HG02938 (cell line): Measurements from ENCODE around the gene AADAC.
"Not testable (repeated sequence)": the region's sequence is repeated elsewhere in the genome, so short reads cannot be mapped to it uniquely, and the experiment has no call there.

ENCODE experiments used
- ATAC-seq: cut with Tn5 transposase; IDR thresholded peaks from one replicate; pipeline ENCODE4 v1.9.1; 2021; ENCODE audit warnings: mild to moderate bottlenecking, moderate library complexity; ENCODE audit not compliant: unreplicated experiment

AADAC gene

GRCh38 chr3:151813799-151814198 lies at the start of gene AADAC:
Gene AADAC (plus strand): TSS chr3:151814116. CDS start chr3:151814163, 47 bp downstream.
- no peak for ATAC-seq

- not testable (repeated sequence) for ATAC-seq
These were observed 49.2 kb upstream of the AADAC start for GRCh38 chr3:151764699-151765098.

- ATAC-seq, result no peak
These were observed 48.2 kb upstream of the AADAC start for GRCh38 chr3:151765685-151766084.

GRCh38 chr3:151766454-151766853 lies 47.5 kb upstream of the AADAC start:
- no peak for ATAC-seq

GRCh38 chr3:151768393-151768930 lies 45.5 kb upstream of the AADAC start:
- no peak for ATAC-seq

GRCh38 chr3:151769175-151769574 lies 44.7 kb upstream of the AADAC start:
- no peak for ATAC-seq

GRCh38 chr3:151770956-151771355 lies 43.0 kb upstream of the AADAC start:
- no peak for ATAC-seq

- ATAC-seq, result no peak
These were observed 41.0 kb upstream of the AADAC start for GRCh38 chr3:151772825-151773480.

GRCh38 chr3:151774235-151774634 lies 39.7 kb upstream of the AADAC start:
- ATAC-seq, result no peak

GRCh38 chr3:151774910-151775309 lies 39.0 kb upstream of the AADAC start:
- ATAC-seq, result no peak

GRCh38 chr3:151775314-151776258 lies 38.3 kb upstream of the AADAC start:
- ATAC-seq, result no peak

- ATAC-seq, result no peak
These were observed 37.6 kb upstream of the AADAC start for GRCh38 chr3:151776259-151776740.

GRCh38 chr3:151777880-151778279 lies 36.0 kb upstream of the AADAC start:
- ATAC-seq, result no peak

- no peak for ATAC-seq
These were observed 26.3 kb upstream of the AADAC start for GRCh38 chr3:151787626-151788025.

GRCh38 chr3:151788401-151788800 lies 25.5 kb upstream of the AADAC start:
- ATAC-seq, result no peak

- ATAC-seq, result no peak
These were observed 24.0 kb upstream of the AADAC start for GRCh38 chr3:151789853-151790463.

GRCh38 chr3:151790763-151791162 lies 23.2 kb upstream of the AADAC start:
- ATAC-seq, result not testable (repeated sequence)

GRCh38 chr3:151792411-151792810 lies 21.5 kb upstream of the AADAC start:
- ATAC-seq, result no peak

GRCh38 chr3:151793636-151794035 lies 20.3 kb upstream of the AADAC start:
- no peak for ATAC-seq

- ATAC-seq, result no peak
These were observed 19.8 kb upstream of the AADAC start for GRCh38 chr3:151794080-151794479.

GRCh38 chr3:151795276-151795675 lies 18.6 kb upstream of the AADAC start:
- ATAC-seq, result no peak
